Spleen (tissue), 7 donors: Measurements from ENCODE around the gene THAP9.

ENCODE experiments used
- CTCF ChIP-seq, 11 experiments: fragments of 200-600 bp in 7 of 11; fragments of 450-650 bp in 4 of 11; sonication (generic) in 4 of 11; IDR thresholded peaks in 8 of 11; conservative IDR thresholded peaks in 3 of 11; 1 replicate in 7 of 11; 2 replicates in 4 of 11; pipeline versions ENCODE4 v1.4.0 to v1.8.0; 2016 to 2021; ENCODE audit warnings: antibody characterized with exemption in 11 of 11, inconsistent platforms in 4 of 11, mild to moderate bottlenecking in 1 of 11
- POLR2AphosphoS5 ChIP-seq, 3 donors: sonication (generic); formaldehyde crosslinking; IDR thresholded peaks; one replicate each; pipeline ENCODE4 v1.5.1; 2017; ENCODE audit warnings: antibody characterized with exemption in 3 of 3
- donor health status: DM: no; HTN: no; CAD: no; lungs with moderate emphysema.
- donor health status: DM: no; HTN: no; CAD: no.
- donor health status: DM: no; HTN: no; CAD: no.

GRCh38 chr4:82891707-82892466 is 8.6 kb upstream of the THAP9 start:
- TF ChIP-seq POLR2AphosphoS5 (IDR thresholded peaks at IDR 0.05), result no peak
- TF ChIP-seq CTCF (IDR thresholded peaks at IDR 0.05 in 8 of 11, conservative IDR thresholded peaks at IDR 0.05 in 3 of 11), result no peak
